GM10266 (cell line): ENCODE measurements around the gene FNDC3B.

Source experiments
- DNase-seq: peaks from one replicate; pipeline ENCODE4 v3.0.0; 2012; ENCODE audit errors: extremely low spot score
- TF ChIP-seq, protein P1 (sequence below): IDR thresholded peaks from 2 replicates; pipeline ENCODE4 v1.5.1; 2012; ENCODE audit warnings: mild to moderate bottlenecking, low read depth; ENCODE audit not compliant: control insufficient read depth, insufficient read depth; ENCODE audit errors: missing control alignments

Gene FNDC3B

GRCh38 chr3:172166890-172167289, 127.5 kb downstream of the FNDC3B start:
- TF ChIP-seq, protein P1, sequence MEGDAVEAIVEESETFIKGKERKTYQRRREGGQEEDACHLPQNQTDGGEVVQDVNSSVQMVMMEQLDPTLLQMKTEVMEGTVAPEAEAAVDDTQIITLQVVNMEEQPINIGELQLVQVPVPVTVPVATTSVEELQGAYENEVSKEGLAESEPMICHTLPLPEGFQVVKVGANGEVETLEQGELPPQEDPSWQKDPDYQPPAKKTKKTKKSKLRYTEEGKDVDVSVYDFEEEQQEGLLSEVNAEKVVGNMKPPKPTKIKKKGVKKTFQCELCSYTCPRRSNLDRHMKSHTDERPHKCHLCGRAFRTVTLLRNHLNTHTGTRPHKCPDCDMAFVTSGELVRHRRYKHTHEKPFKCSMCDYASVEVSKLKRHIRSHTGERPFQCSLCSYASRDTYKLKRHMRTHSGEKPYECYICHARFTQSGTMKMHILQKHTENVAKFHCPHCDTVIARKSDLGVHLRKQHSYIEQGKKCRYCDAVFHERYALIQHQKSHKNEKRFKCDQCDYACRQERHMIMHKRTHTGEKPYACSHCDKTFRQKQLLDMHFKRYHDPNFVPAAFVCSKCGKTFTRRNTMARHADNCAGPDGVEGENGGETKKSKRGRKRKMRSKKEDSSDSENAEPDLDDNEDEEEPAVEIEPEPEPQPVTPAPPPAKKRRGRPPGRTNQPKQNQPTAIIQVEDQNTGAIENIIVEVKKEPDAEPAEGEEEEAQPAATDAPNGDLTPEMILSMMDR, result no peak
- no peak for DNase-seq

- DNase-seq, result no peak
- TF ChIP-seq, protein P1, result no peak
These were observed 128.7 kb downstream of the FNDC3B start for GRCh38 chr3:172167892-172168648.

GRCh38 chr3:172170073-172170709, 130.8 kb downstream of the FNDC3B start:
- TF ChIP-seq, protein P1, result no peak
- DNase-seq, result no peak

DNA sequence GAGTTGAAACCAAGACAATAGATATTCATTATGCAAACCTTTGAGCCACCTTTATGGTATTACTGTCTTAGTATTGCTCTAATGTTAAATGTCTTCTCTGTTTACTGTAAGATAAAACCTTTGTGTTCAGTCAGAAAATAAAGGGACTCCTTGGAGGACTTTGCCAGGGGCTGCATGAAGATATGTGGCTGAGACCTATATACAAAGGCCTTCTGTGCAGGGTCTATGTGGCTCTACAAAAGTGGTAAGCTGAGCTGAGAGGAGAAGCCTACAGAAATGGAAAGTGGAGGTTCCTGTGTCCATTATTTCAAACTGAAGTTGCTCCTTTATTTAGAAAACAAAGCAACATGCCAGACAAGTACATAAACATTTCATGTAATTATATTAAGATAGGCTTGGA, 131.5 kb downstream of the FNDC3B start:
- TF ChIP-seq, protein P1, result no peak
- DNase-seq, result no peak

DNA sequence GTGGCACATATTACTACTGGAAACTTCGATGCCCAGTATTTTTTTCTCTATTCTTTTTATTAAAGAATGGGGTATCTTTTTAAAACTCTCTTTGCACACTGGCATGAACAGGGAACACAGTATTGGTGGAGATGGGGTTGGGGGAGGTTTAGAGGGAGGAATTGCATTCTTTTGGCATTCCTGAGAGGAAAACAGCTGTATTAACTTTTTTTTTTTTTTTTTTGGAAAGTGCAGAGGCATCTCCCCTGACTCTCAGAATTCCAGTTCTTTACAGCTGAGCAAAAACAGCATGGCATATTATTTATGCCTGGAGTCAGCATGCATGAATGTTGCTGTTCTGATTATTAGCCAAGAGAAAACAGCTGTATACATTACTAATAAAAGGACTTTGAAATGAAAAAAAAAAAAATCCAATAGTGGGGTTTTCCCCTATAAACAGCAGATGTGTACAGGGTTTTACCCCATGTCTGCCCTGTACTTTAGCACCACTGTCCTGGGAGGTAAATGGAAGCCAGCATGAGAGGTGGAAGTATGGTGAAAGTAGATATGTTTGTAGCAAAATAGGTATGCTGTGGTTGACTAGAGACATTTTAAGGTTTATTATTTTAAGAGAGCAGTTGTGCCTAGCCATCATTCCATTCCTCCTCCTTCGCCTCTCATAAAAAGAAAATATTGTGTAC, 132.2 kb downstream of the FNDC3B start:
- TF ChIP-seq, protein P1, result no peak
- no peak for DNase-seq

DNA sequence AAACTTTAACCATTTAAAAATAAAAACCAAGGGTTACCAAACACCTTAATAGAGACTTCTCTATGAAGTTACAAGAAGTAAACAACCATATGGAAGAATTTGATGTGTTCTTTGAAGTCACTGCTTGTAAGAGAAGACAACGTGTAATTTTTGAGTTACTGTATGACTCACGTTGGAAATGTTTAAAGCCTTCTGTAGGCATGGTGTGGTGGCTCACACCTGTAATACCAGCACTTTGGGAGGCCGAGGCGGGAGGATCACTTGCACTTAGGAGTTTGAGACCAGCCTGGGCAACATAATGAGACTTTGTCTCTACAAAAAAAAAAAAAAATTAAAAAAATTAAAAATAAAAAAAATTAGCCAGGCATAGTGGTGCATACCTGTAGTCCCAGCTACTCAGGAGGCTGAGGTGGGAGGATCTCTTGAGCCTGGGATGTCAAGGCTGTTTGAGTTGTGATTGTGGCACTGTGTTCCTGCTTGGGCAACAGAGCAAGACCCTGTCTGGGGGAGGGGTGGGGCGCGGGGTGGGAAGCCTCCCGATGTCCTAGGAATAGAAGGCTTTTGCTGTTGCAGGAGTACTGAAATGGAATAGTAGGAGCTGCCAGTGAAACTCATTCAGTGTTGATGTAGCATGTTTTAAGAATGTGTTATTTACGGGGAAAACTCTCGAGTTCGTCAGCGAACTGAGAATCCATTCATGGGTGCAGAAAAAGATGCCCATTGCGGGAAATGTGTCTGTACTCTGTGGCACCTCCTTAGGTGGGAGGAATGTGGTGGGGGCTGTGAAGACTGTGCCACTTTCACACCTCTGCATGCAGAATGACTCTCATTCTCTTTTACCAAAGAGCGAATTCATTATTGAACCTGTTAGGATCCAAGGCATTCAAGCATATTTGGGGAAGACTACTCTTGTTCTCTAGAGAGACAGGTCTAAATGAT, 134.2 kb downstream of the FNDC3B start:
- no peak for DNase-seq
- TF ChIP-seq, protein P1, result no peak
